ENCODE results near the gene GRAP2. TPM values are rescaled to one million over a fixed set of nuclear protein-coding genes. Genes with fewer than 3 reads are reported as not detected.
"Not testable (repeated sequence)": the region's sequence is repeated elsewhere in the genome, so short reads cannot be mapped to it uniquely, and the experiment has no call there.

The GRAP2 gene
- total RNA-seq, 1 donor from 2014 or later, result not detected

DNA sequence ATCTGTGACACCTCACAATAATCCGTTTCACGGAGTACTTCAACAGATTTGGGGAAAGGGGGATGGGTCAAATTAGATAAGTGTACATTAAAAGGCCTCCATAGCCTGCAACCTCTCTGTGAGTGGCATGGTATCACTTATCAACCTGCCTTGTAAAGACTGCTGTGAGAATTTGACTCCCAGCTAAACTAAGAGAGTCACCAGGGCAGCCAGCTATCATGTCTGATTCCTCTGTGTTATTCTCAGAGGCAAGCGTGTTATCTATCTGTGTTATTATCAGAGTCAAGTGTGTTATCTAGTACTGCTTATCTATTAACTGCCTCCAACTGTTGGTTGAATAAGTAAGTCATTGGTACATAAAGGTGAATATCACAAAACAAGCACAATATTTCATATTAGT is 89.8 kb downstream of the GRAP2 start:
- Histone ChIP-seq H3K27ac (no peak overlapping the region), H3K27me3 (peaks cover 72% of the 10 kb centered on the region), H3K9ac (no peak overlapping the region), H3K36me3 (no peaks in the 10 kb centered on the region), H2AFZ (replicated peaks) (no peak overlapping the region), H3K4me2 (no peak overlapping the region), H3K79me2 (ENCODE audit: low read depth) (no peaks in the 10 kb centered on the region), H4K20me1 (ENCODE audit: low read depth) (peaks cover 3% of the 10 kb centered on the region), H3F3A (ENCODE audit: low read depth) (peaks cover 15% of the 10 kb centered on the region), H3K9me3 (ENCODE audit: low read depth) (no peaks in the 10 kb centered on the region), H3K4me3 (no peak overlapping the region), H3K4me1 (no peaks in the 10 kb centered on the region)
- TF ChIP-seq EZH2 (IDR thresholded peaks at IDR 0.05) (no peak), EZH2phosphoT487 (IDR thresholded peaks at IDR 0.05) (no peak)
- TF ChIP-seq, protein P1, sequence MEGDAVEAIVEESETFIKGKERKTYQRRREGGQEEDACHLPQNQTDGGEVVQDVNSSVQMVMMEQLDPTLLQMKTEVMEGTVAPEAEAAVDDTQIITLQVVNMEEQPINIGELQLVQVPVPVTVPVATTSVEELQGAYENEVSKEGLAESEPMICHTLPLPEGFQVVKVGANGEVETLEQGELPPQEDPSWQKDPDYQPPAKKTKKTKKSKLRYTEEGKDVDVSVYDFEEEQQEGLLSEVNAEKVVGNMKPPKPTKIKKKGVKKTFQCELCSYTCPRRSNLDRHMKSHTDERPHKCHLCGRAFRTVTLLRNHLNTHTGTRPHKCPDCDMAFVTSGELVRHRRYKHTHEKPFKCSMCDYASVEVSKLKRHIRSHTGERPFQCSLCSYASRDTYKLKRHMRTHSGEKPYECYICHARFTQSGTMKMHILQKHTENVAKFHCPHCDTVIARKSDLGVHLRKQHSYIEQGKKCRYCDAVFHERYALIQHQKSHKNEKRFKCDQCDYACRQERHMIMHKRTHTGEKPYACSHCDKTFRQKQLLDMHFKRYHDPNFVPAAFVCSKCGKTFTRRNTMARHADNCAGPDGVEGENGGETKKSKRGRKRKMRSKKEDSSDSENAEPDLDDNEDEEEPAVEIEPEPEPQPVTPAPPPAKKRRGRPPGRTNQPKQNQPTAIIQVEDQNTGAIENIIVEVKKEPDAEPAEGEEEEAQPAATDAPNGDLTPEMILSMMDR (IDR thresholded peaks at IDR 0.05), result no peak
- H3K27ac Mint-ChIP-seq, result no peak overlapping the region
- no peak for DNase-seq (ENCODE audit: low spot score)
- H3K4me1 Mint-ChIP-seq, result peaks cover 11% of the 10 kb centered on the region
- no peaks in the 10 kb centered on the region for H3K36me3 Mint-ChIP-seq
- H3K9me3 Mint-ChIP-seq, result no peaks in the 10 kb centered on the region
- no peak overlapping the region for H3K4me3 Mint-ChIP-seq
- H3K27me3 Mint-ChIP-seq (ENCODE audit: insufficient read depth, low read depth), result peaks cover 38% of the 10 kb centered on the region

DNA sequence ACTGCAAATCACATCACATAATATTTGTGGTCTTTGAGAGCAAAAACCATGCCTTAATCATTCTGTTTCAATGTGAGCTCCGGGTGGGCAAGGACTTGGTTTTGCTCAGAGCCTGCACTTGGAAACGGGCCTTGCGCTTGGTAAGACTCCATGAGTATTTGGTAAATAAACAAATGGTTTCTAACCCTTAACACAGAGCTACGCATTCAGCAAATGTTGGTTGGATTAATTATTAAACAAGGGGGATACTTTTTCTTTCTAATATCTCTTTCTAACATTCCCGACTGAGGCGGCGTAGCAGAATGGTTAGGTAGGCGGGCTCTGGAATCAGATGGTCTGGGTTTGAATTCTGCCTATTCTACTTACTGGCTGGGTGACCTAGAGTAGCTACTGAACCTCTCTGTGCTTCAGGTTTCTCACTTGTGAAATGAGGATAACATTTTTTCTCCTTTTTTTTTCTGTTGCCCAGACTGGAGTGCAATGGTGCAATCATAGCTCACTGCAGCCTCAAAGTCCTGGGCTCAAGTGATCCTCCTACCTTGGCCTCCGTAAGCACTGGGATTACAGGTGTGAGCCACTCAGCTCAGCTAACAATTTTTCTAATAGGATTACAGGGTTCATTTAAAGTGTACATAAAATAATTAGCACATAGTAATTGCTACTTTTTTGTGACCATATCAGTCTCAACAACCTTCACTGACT is 90.4 kb downstream of the GRAP2 start:
- H3K27me3 Mint-ChIP-seq (ENCODE audit: insufficient read depth, low read depth), result peaks cover 36% of the 10 kb centered on the region
- no peaks in the 10 kb centered on the region for H3K4me1 ChIP-seq
- H3K27me3 ChIP-seq, result peaks cover 78% of the 10 kb centered on the region
- H3K4me3 Mint-ChIP-seq, result no peak overlapping the region
- TF ChIP-seq EZH2phosphoT487 (IDR thresholded peaks at IDR 0.05), result no peak
- TF ChIP-seq, protein P1 (IDR thresholded peaks at IDR 0.05), result no peak
- TF ChIP-seq EZH2 (IDR thresholded peaks at IDR 0.05), result no peak
- no peak overlapping the region for H2AFZ ChIP-seq (replicated peaks)
- no peak for DNase-seq (ENCODE audit: low spot score)
- no peaks in the 10 kb centered on the region for H3K9me3 Mint-ChIP-seq
- H4K20me1 ChIP-seq (ENCODE audit: low read depth), result peaks cover 3% of the 10 kb centered on the region
- H3K9ac ChIP-seq, result no peak overlapping the region
- H3K36me3 ChIP-seq, result no peaks in the 10 kb centered on the region
- H3K4me2 ChIP-seq, result no peak overlapping the region
- no peaks in the 10 kb centered on the region for H3K79me2 ChIP-seq (ENCODE audit: low read depth)
- H3K36me3 Mint-ChIP-seq, result no peaks in the 10 kb centered on the region
- H3F3A ChIP-seq (ENCODE audit: low read depth), result peaks cover 21% of the 10 kb centered on the region
- H3K27ac Mint-ChIP-seq, result no peak overlapping the region
- peaks cover 16% of the 10 kb centered on the region for H3K4me1 Mint-ChIP-seq
- H3K9me3 ChIP-seq (ENCODE audit: low read depth), result no peaks in the 10 kb centered on the region
- H3K4me3 ChIP-seq, result no peak overlapping the region
- H3K27ac ChIP-seq, result no peak overlapping the region

DNA sequence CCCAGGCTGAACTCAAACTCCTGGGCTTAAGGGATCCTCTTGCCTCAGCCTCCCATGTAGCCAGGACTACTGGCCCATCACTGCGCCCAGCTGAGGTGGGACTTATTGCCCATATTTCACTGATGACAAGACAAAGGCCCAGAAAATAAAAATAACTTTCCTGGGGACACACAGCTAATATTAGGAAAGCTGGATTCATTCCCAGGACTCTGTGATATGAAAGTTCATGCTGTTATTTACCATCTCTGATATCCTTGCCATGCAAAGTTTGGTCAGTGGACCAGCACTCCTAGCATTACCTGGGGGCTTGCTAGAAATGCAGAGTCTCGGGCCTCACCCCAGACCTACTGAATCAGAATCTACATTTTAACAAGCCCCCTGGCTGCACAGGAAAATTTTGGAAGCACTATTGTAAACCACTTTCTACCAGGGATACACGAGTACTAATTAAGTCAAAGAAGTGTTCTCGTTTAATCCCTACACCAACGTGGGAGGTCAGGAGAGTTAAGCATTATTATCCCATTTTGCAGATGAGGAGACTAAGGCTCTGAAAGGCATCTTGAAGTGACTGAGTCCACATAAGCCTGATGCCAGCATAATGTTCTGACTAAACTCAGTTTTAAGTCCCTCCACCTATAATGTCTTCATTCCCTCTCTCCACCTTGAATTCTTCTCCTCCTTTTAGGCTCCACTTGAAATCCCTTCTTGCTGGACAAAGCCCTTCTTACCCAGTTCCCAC is 91.4 kb downstream of the GRAP2 start:
- Histone ChIP-seq H3K4me3 (no peak overlapping the region), H3K27me3 (peaks cover 88% of the 10 kb centered on the region), H3K9ac (no peak overlapping the region), H2AFZ (replicated peaks) (no peak overlapping the region), H3K36me3 (no peaks in the 10 kb centered on the region), H3K4me1 (peaks cover under 1% of the 10 kb centered on the region), H4K20me1 (ENCODE audit: low read depth) (peaks cover 3% of the 10 kb centered on the region), H3F3A (ENCODE audit: low read depth) (peaks cover 30% of the 10 kb centered on the region), H3K9me3 (ENCODE audit: low read depth) (no peaks in the 10 kb centered on the region), H3K27ac (no peak overlapping the region), H3K79me2 (ENCODE audit: low read depth) (no peaks in the 10 kb centered on the region), H3K4me2 (no peak overlapping the region)
- Mint-ChIP-seq H3K27ac (no peak overlapping the region), H3K4me1 (peaks cover 24% of the 10 kb centered on the region), H3K4me3 (no peak overlapping the region), H3K36me3 (no peaks in the 10 kb centered on the region), H3K27me3 (ENCODE audit: insufficient read depth, low read depth) (peaks cover 33% of the 10 kb centered on the region), H3K9me3 (no peaks in the 10 kb centered on the region)
- TF ChIP-seq, protein P1 (IDR thresholded peaks at IDR 0.05), result no peak
- TF ChIP-seq EZH2phosphoT487 (IDR thresholded peaks at IDR 0.05) (no peak), EZH2 (IDR thresholded peaks at IDR 0.05) (no peak)
- no peak for DNase-seq (ENCODE audit: low spot score)

- not testable (repeated sequence) for H3K79me2 ChIP-seq (ENCODE audit: low read depth); H3K9me3 Mint-ChIP-seq; H3K36me3 ChIP-seq; H3K9ac ChIP-seq; H3K9me3 ChIP-seq (ENCODE audit: low read depth); H3K27ac Mint-ChIP-seq; DNase-seq (ENCODE audit: low spot score); H3K36me3 Mint-ChIP-seq; H3K27ac ChIP-seq; H4K20me1 ChIP-seq (ENCODE audit: low read depth); H3K4me1 ChIP-seq; H2AFZ ChIP-seq (replicated peaks); H3K4me3 ChIP-seq; H3K4me3 Mint-ChIP-seq; H3K4me2 ChIP-seq
- H3K4me1 Mint-ChIP-seq, result peaks cover 29% of the 10 kb centered on the region
- Histone ChIP-seq H3F3A (ENCODE audit: low read depth) (peaks cover 37% of the 10 kb centered on the region), H3K27me3 (peaks cover 94% of the 10 kb centered on the region)
- peaks cover 33% of the 10 kb centered on the region for H3K27me3 Mint-ChIP-seq (ENCODE audit: insufficient read depth, low read depth)
Observed at GRCh38 chr22:39992894-39993293, 92.0 kb downstream of the GRAP2 start.

Measured in neural progenitor cell (in vitro differentiated cells).